Suppressor macrophage treated with lipopolysaccharide for 4 hours (primary cell): Measurements from ENCODE around the gene CIDEC.
"Not testable (repeated sequence)": the region's sequence is repeated elsewhere in the genome, so short reads cannot be mapped to it uniquely, and the experiment has no call there.

Source experiments
- DNase-seq: peaks from one replicate; pipeline ENCODE4 v3.0.0-alpha.2; 2020

CIDEC gene

DNA sequence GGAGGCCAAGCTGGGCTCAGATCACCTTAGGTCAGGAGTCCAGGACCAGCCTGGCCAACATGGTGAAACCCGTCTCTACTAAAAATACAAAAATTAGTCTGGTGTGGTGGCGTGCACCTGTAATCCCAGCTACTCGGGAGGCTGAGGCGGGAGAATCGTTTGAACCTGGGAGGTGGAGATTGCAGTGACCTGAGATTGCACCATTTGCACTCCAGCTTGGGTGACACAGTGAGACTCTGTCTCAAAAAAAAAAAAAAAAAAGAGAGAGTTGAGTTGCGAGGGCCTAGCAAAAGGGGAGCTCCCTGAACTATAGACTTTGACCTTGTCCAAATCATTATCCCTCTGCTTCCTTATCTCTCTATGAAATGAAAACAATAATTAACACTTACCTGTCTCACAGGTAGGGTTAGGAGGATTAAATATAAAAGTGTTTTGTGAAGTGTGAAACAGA lies 20.9 kb upstream of the CIDEC start:
- DNase-seq: not testable (repeated sequence)

GRCh38 chr3:9899289-9899791 lies 19.3 kb upstream of the CIDEC start:
- no peak for DNase-seq

DNA sequence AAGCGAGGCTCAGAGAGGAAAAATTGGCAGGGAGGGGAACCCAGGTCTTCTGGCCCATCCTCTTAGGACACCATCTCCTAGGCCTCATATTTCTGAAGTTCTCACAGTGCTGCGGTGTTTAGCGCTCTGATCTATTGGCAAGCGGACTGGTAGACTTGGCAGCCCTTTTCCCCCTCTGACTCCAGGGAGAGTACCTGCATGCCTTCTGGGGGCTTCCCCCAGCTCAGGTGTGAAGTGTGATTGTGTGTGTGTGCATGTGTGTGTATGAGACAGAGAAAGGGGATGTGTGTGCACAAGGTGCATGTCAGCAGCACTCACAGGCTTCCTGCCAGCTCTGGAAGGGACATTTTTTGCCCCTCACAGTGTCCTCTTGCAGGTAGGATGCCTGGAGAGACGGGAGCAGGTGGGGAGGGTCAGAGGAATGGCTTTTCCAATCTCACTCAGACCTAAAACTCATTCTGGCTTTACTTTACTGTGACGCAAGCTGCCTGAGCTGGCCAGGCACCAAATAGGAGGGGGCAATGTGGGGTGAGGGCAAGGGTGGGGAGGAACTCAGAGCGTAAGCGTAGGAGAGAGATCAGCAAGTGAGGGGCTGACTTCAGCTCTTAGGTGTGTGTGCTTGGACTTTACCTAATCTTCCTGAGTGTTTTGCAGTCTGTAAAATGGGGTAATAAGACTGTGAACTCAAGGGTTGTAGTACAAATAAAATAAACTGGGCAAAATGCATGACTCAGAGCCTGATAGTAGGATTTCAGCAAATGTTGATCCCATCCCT lies 18.6 kb upstream of the CIDEC start:
- no peak for DNase-seq

DNA sequence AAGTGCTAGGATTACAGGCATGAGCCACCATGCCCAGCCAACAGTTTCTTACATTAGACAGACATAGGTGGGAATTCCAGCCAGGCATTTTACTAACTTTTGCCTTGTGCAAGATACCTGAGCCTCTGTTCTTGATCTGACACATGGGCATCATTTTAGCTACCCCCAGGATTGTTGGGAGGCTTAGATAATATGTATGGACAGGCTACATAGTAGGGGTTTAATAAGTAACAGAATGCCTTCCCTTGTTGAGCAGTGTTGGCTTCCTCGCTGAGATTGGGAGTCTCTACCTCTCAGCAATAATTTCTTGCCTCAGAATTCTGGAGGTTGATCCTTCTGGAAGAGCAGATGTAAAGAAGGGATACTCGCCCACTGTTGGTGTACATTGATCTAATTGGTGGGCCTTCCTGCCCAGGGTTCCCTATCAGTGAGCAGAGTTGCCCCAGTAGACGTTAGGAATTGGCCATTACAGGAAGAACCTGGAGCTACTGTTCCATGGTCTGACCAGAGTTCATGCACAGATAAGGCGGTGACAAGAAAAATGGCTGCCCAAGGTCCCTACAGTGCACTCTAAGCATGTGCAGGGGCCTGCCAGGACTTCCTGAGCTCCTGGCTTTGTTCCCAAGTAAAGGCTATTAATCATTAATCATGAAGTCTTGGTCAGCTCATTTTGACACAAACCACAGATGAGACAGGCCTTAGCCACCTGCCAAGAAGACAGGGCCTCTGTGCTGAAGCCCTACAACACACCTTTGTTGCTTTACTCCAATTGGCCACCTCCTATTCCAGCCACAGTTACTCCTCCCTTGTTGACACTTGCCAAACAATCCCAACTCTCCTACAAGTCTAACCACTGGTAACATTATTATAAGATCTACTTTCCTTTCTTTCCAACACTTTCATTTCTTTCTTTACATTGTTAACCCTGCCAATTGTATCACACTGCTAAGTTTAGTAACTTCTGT lies 17.6 kb upstream of the CIDEC start:
- DNase-seq: no peak

DNA sequence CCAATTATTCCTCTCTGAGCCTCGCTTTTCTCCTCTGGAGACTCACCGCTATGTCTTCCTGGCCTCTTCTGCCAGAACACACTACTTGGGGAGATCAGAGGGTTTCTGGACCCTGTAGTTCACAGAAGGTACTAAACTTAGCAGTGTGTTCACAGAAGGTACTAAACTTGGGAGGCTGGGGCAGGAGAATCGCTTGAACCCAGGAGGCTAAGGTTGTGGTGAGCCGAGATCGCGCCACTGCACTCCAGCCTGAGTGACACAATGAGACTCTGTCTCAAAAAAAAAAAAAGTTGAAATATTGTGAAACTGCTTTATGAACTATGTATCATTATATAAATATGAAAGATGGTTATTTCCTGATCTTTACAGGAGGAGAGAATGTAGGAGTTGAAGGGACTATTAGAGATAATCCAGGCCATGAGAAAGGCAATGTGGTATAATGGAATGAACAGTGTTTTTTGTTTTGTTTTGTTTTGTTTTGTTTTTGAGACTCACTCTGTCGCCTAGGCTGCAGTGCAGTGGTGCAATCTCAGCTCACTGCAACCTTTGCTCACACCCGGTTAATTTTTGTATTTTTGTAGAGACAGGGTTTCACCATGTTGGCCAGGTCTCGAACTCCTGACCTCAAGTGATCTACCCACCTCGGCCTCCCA lies 16.8 kb upstream of the CIDEC start:
- not testable (repeated sequence) for DNase-seq

DNA sequence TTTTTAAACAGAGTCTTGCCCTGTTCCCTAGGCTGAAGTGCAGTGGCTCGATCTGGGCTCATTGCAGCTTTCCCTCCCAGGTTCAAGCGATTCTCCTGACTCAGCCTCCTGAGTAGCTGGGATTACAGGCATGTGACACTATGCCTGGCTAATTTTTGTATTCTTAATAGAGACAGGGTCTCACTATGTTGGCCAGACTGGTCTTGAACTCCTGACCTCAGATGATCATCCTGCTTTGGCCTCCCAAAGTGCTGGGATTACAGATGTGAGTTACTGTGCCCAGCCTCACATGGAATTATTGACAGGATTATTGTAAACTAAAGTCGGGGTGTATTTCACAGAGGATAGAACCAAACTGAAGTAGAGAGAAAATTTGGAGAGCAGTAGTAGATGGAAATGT lies 15.7 kb upstream of the CIDEC start:
- DNase-seq: not testable (repeated sequence)

GRCh38 chr3:9893739-9894138 lies 13.7 kb upstream of the CIDEC start:
- no peak for DNase-seq

DNA sequence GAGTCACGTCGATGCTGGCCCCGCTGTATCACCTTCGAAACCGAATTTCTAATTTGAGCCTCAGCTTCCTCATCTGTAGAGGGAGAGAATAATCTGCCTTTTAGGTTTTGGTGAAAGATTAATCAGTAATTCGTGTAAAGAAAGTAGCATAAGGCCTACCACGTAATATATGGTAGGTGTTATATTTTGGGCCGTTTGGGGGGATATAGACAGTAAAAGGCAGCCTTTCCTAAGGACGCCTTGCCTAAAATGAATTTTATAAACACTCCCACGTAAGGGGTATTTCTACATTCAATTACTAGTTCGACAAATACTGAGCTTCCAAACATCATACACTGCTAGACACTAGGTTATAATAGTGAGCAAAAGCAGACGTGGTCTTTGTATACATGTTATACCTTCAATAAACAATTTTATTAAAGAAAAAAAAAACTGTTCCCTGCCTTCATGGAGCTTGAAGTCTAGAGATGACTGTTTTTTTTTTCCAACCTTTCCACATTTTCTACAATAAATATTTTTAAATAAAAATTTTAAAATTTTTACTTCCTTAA lies 11.1 kb upstream of the CIDEC start:
- no peak for DNase-seq

DNA sequence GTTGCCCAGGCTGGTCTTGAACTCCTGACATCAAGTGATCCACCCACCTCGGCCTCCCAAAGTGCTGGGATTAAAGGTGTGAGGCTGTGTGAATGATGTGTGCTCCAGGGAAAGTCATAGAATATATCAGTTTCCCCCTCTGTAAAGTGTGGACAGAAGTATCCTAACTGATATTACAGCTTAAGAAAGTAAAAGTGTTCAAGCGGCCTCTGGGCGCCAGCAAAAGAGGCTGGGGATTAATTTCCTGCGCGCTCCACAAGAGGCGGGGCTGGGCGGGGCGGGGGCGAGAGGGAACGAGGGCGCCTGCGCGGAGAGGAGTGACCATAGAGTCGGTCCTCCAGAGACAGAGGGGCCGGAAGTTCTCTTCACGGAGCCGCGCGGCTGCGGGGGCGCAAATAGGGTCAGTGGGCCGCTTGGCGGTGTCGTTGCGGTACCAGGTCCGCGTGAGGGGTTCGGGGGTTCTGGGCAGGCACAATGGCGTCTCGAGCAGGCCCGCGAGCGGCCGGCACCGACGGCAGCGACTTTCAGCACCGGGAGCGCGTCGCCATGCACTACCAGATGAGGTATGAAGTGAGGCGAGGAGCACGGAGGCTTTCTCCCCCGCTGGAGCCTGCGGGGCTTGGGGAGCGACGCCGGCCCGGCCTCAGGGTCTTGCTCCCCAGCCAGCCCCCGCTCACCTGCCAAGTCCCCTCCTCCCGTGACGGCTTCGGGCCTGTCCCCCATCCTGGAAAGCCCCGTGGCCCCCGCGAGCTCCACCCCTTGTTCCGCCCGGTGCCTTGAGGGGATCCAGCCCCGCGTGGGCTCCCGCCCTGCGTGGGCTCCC lies 10.4 kb upstream of the CIDEC start, which contains the start of gene JAGN1:
Gene JAGN1, plus strand, starts transcription at position 362 of the 823 bp plus-strand sequence. Its CDS starts 113 bp downstream, at position 475.
- peak; percentile 96 for DNase-seq

- no peak for DNase-seq
Measured at GRCh38 chr3:9889405-9889804, 9.4 kb upstream of the CIDEC start.

GRCh38 chr3:9888540-9888939 lies 8.5 kb upstream of the CIDEC start:
- DNase-seq: no peak

DNA sequence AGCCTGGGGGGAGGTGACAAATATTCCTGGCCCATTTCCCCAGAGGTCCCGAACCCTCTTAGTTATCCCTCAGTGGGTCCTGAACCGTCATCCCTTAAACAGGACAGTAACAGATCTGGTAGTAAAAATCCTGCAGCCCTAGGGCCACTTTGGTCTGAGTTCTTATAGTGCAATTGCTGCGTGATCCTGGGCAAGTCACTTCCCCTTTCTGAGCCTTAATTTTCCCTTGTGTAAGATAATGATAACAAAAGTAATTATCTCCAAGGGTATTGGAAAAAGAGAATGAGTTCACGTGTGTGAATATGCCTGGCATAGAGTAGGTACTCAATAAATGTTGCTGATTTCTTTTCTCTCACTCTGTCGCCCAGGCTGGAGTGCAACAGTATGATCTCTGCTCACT lies 7.4 kb upstream of the CIDEC start:
- DNase-seq: no peak

DNA sequence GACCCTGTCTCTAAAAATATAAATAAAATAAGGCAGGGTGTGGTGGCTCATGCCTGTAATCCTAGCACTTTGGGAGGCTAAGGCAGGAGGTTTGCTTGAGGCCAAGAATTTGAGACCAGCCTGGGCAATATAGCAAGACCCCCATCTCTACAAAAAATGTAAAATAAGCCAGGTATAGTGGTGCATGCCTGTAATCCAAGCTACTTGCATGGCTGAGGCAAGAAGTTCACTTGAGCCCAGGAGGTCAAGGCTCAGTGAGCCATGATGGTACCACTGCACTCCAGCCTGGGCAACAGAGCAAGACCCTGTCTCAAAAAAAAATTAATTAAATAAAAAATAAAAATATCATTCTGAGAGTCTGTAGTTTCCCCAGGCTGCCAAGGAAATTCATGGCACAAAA lies 6.3 kb upstream of the CIDEC start:
- no peak for DNase-seq

- no peak for DNase-seq
Measured at GRCh38 chr3:9884555-9885165, 4.6 kb upstream of the CIDEC start.

DNA sequence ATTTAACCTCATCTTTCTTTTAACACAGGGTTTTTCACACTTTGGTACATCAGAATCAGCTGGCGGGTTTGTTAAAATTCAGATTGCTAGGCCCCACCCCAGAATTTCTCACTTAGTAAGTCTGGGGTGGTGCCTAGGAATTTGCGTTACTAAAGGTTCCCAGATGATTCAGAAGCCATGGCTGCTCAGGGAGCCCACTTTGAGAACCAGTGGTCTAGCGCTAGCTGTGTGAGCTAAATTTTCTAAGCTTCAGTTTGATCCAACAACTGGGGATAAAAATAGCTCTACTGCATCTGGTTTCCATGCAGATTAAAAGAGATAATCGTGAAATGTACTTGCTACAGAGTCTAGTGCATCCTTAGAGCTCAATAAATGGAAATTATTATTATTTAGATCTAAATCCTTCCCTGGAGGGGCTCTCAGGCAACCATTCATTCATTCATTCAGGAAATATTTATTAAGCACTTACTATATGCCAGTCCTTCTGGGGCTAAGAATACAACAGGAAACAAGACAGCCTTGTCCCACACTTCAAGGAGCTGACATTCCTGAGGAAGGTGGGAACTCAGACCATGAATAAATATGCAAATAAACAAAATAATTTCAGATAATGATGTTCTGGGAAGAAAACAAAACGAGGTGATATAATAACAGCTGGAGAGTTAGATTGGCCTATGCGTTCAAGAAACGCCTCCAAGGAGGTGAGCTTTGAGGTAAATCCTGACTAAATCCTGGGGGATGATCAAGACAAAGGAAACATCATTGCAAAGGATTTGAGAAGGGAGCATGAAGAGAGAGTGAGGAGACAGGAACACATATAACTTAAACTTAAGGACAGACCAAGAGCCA lies 3.9 kb upstream of the CIDEC start:
- no peak for DNase-seq

GRCh38 chr3:9881441-9881840 lies 1.4 kb upstream of the CIDEC start:
- no peak for DNase-seq

DNA sequence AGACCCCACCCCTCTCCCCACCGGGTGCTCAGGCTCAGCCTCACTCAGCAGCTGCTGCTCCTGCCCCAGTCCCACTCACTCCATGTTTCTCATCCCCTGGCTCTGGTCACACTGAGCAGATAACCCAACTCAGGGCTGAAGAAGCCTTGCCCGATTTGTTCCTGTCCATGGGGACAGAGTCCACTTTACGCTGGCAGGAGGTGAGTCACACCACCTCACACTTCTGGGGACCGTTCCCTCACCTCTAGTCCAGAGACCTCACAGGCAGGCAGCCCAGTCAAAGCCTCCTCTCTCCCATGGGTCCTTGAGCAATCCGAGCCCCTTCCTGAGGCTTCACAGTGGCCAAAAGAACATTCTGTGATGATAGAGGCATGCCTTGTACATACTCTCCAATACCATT lies 1.4 kb downstream of the CIDEC start:
- no peak for DNase-seq

DNA sequence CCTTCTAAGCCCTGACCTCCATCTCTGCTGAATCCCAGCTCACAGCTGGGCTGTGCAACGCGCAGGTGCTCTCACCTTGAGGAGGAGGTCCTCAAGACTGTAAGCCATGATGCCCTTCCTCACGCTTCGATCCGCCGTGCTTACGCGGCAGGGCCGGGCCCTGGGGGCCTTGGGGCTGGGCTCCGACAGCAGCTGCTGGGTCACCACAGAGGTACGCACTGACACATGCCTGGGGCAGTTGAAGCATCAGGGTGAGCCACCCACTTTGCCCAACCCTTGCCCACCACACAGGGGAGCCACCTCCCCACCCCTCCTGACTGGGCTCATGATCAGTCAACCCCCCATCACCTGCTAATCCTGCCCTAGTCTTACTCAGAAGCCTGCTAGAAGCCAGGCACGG lies 3.1 kb downstream of the CIDEC start:
- DNase-seq: no peak

- DNase-seq: not testable (repeated sequence)
Measured at GRCh38 chr3:9876255-9876654, 3.8 kb downstream of the CIDEC start.

GRCh38 chr3:9875448-9875847 lies 4.6 kb downstream of the CIDEC start:
- DNase-seq: no peak
